HG02973 (cell line): ENCODE measurements around the gene TMCC1.
"Not testable (repeated sequence)": the region's sequence is repeated elsewhere in the genome, so short reads cannot be mapped to it uniquely, and the experiment has no call there.

ENCODE experiments used
- ATAC-seq: cut with Tn5 transposase; IDR thresholded peaks from one replicate; pipeline ENCODE4 v1.9.1; 2021; ENCODE audit warnings: moderate library complexity; ENCODE audit not compliant: unreplicated experiment

TMCC1 gene

GRCh38 chr3:129837065-129837642 is 56.4 kb downstream of the TMCC1 start:
- ATAC-seq, result no peak

GRCh38 chr3:129836381-129837064 is 57.0 kb downstream of the TMCC1 start:
- ATAC-seq, result no peak

GRCh38 chr3:129835198-129835597 is 58.3 kb downstream of the TMCC1 start:
- ATAC-seq, result no peak

GRCh38 chr3:129834580-129834979 is 58.9 kb downstream of the TMCC1 start:
- ATAC-seq, result no peak

GRCh38 chr3:129831942-129832341 is 61.6 kb downstream of the TMCC1 start:
- not testable (repeated sequence) for ATAC-seq

GRCh38 chr3:129831503-129831902 is 62.0 kb downstream of the TMCC1 start:
- ATAC-seq, result no peak

GRCh38 chr3:129829640-129830039 is 63.9 kb downstream of the TMCC1 start:
- no peak for ATAC-seq

GRCh38 chr3:129827765-129828164 is 65.7 kb downstream of the TMCC1 start:
- peak; percentile 86 for ATAC-seq

GRCh38 chr3:129824926-129825541 is 68.5 kb downstream of the TMCC1 start:
- no peak for ATAC-seq

GRCh38 chr3:129822679-129823078 is 70.8 kb downstream of the TMCC1 start:
- no peak for ATAC-seq

- ATAC-seq, result no peak
Measured at GRCh38 chr3:129822241-129822640, 71.3 kb downstream of the TMCC1 start.

- ATAC-seq, result no peak
Measured at GRCh38 chr3:129820587-129820986, 72.9 kb downstream of the TMCC1 start.

GRCh38 chr3:129812589-129812988 is 80.9 kb downstream of the TMCC1 start:
- ATAC-seq, result no peak

GRCh38 chr3:129809297-129809696 is 84.2 kb downstream of the TMCC1 start:
- ATAC-seq, result no peak

GRCh38 chr3:129796146-129796545 is 97.4 kb downstream of the TMCC1 start:
- ATAC-seq, result no peak

GRCh38 chr3:129795186-129796010 is 98.1 kb downstream of the TMCC1 start:
- ATAC-seq, result no peak

GRCh38 chr3:129794311-129795185 is 99.0 kb downstream of the TMCC1 start:
- ATAC-seq, result no peak

- ATAC-seq, result no peak
Measured at GRCh38 chr3:129793942-129794310, 99.6 kb downstream of the TMCC1 start.

GRCh38 chr3:129793319-129793718 is 100.2 kb downstream of the TMCC1 start:
- ATAC-seq, result no peak

GRCh38 chr3:129783470-129783869 is 110.0 kb downstream of the TMCC1 start:
- ATAC-seq, result no peak

GRCh38 chr3:129778871-129779270 is 114.6 kb downstream of the TMCC1 start:
- no peak for ATAC-seq
